Stimulated activated naive CD8-positive, alpha-beta T cell treated with anti-CD3 and anti-CD28 coated beads, Interleukin-15, Interleukin-2, amounts not matched to agents 100 ng/mL and 50 ng/mL, for 24 hours (primary cell): Measurements from ENCODE around the gene NBAS.

ENCODE experiments used
- H3K27ac Mint-ChIP-seq: one replicate; pipeline ENCODE4 v1.8.0; 2021; ENCODE audit warnings: mild to moderate bottlenecking, mixed read lengths
- H3K27me3 Mint-ChIP-seq: one replicate; pipeline ENCODE4 v1.8.0; 2021; ENCODE audit warnings: mixed read lengths
- H3K36me3 Mint-ChIP-seq: one replicate; pipeline ENCODE4 v1.8.0; 2021; ENCODE audit warnings: low read depth, mixed read lengths
- H3K4me1 Mint-ChIP-seq: one replicate; pipeline ENCODE4 v1.8.0; 2021; ENCODE audit warnings: low read depth, mixed read lengths
- H3K4me3 Mint-ChIP-seq: one replicate; pipeline ENCODE4 v1.8.0; 2021; ENCODE audit warnings: mild to moderate bottlenecking, mixed read lengths
- H3K9me3 Mint-ChIP-seq: one replicate; pipeline ENCODE4 v1.8.0; 2021; ENCODE audit warnings: mixed read lengths

Gene NBAS

GRCh38 chr2:15595936-15596335, 34.8 kb upstream of the NBAS start:
- Mint-ChIP-seq H3K4me3 (no peak overlapping the region), H3K36me3 (peaks cover 58% of the 10 kb centered on the region), H3K4me1 (peaks cover 29% of the 10 kb centered on the region), H3K27ac (no peak overlapping the region), H3K27me3 (no peaks in the 10 kb centered on the region), H3K9me3 (no peaks in the 10 kb centered on the region)

GRCh38 chr2:15595342-15595905, 34.3 kb upstream of the NBAS start:
- H3K36me3 Mint-ChIP-seq = peaks cover 53% of the 10 kb centered on the region
- H3K9me3 Mint-ChIP-seq = no peaks in the 10 kb centered on the region
- H3K27me3 Mint-ChIP-seq = no peaks in the 10 kb centered on the region
- H3K4me3 Mint-ChIP-seq = no peak overlapping the region
- peaks cover 30% of the 10 kb centered on the region for H3K4me1 Mint-ChIP-seq
- H3K27ac Mint-ChIP-seq = no peak overlapping the region

GRCh38 chr2:15594291-15595256, 33.4 kb upstream of the NBAS start:
- H3K4me3 Mint-ChIP-seq = no peak overlapping the region
- no peak overlapping the region for H3K27ac Mint-ChIP-seq
- H3K9me3 Mint-ChIP-seq = no peaks in the 10 kb centered on the region
- peaks cover 30% of the 10 kb centered on the region for H3K4me1 Mint-ChIP-seq
- no peaks in the 10 kb centered on the region for H3K27me3 Mint-ChIP-seq
- H3K36me3 Mint-ChIP-seq = peaks cover 49% of the 10 kb centered on the region

GRCh38 chr2:15593327-15593705, 32.2 kb upstream of the NBAS start:
- Mint-ChIP-seq H3K27ac (peak overlapping the region; percentile 96), H3K36me3 (peaks cover 42% of the 10 kb centered on the region), H3K9me3 (no peaks in the 10 kb centered on the region), H3K27me3 (no peaks in the 10 kb centered on the region), H3K4me1 (peaks cover 30% of the 10 kb centered on the region), H3K4me3 (peak overlapping the region; percentile 94)

GRCh38 chr2:15591692-15592463, 30.7 kb upstream of the NBAS start, which contains the start of gene DDX1:
TSS of gene DDX1 (plus strand) at chr2:15591868. CDS start at chr2:15591934, 66 bp downstream.
- no peaks in the 10 kb centered on the region for H3K9me3 Mint-ChIP-seq
- peaks cover 30% of the 10 kb centered on the region for H3K36me3 Mint-ChIP-seq
- H3K4me3 Mint-ChIP-seq = peak within 1 kb of the TSS; percentile 94
- H3K4me1 Mint-ChIP-seq = peaks cover 27% of the 10 kb centered on the region
- peak within 1 kb of the TSS; percentile 96 for H3K27ac Mint-ChIP-seq
- no peaks in the 10 kb centered on the region for H3K27me3 Mint-ChIP-seq

GRCh38 chr2:15591373-15591691, 30.2 kb upstream of the NBAS start:
- Mint-ChIP-seq H3K36me3 (peaks cover 25% of the 10 kb centered on the region), H3K4me1 (peaks cover 27% of the 10 kb centered on the region), H3K4me3 (peak overlapping the region; percentile 94), H3K27ac (peak overlapping the region; percentile 96), H3K9me3 (no peaks in the 10 kb centered on the region), H3K27me3 (no peaks in the 10 kb centered on the region)

GRCh38 chr2:15588329-15588919, 27.3 kb upstream of the NBAS start:
- H3K4me3 Mint-ChIP-seq = no peak overlapping the region
- H3K4me1 Mint-ChIP-seq = peaks cover 20% of the 10 kb centered on the region
- no peaks in the 10 kb centered on the region for H3K9me3 Mint-ChIP-seq
- H3K27ac Mint-ChIP-seq = no peak overlapping the region
- peaks cover 5% of the 10 kb centered on the region for H3K36me3 Mint-ChIP-seq
- H3K27me3 Mint-ChIP-seq = no peaks in the 10 kb centered on the region

- Mint-ChIP-seq H3K4me1 (peaks cover 5% of the 10 kb centered on the region), H3K4me3 (no peak overlapping the region), H3K27ac (no peak overlapping the region), H3K36me3 (no peaks in the 10 kb centered on the region), H3K27me3 (no peaks in the 10 kb centered on the region), H3K9me3 (no peaks in the 10 kb centered on the region)
Observed at GRCh38 chr2:15584767-15585469, 23.8 kb upstream of the NBAS start.

- Mint-ChIP-seq H3K9me3 (no peaks in the 10 kb centered on the region), H3K27ac (no peak overlapping the region), H3K27me3 (no peaks in the 10 kb centered on the region), H3K4me3 (no peak overlapping the region), H3K36me3 (no peaks in the 10 kb centered on the region), H3K4me1 (peaks cover 5% of the 10 kb centered on the region)
Observed at GRCh38 chr2:15584316-15584715, 23.2 kb upstream of the NBAS start.

- Mint-ChIP-seq H3K9me3 (no peaks in the 10 kb centered on the region), H3K4me1 (peaks cover 5% of the 10 kb centered on the region), H3K4me3 (no peak overlapping the region), H3K27ac (no peak overlapping the region), H3K27me3 (peaks cover 3% of the 10 kb centered on the region), H3K36me3 (no peaks in the 10 kb centered on the region)
Observed at GRCh38 chr2:15583826-15584225, 22.7 kb upstream of the NBAS start.

GRCh38 chr2:15582710-15583357, 21.7 kb upstream of the NBAS start:
- Mint-ChIP-seq H3K4me3 (no peak overlapping the region), H3K36me3 (no peaks in the 10 kb centered on the region), H3K27me3 (peaks cover 3% of the 10 kb centered on the region), H3K4me1 (peaks cover 5% of the 10 kb centered on the region), H3K9me3 (no peaks in the 10 kb centered on the region), H3K27ac (no peak overlapping the region)

GRCh38 chr2:15580451-15580850, 19.3 kb upstream of the NBAS start:
- Mint-ChIP-seq H3K27ac (no peak overlapping the region), H3K27me3 (peaks cover 3% of the 10 kb centered on the region), H3K4me3 (no peak overlapping the region), H3K9me3 (no peaks in the 10 kb centered on the region), H3K4me1 (peaks cover 4% of the 10 kb centered on the region), H3K36me3 (no peaks in the 10 kb centered on the region)

- Mint-ChIP-seq H3K27me3 (peaks cover 3% of the 10 kb centered on the region), H3K36me3 (no peaks in the 10 kb centered on the region), H3K4me1 (no peaks in the 10 kb centered on the region), H3K27ac (no peak overlapping the region), H3K9me3 (no peaks in the 10 kb centered on the region), H3K4me3 (no peak overlapping the region)
Observed at GRCh38 chr2:15579641-15580040, 18.5 kb upstream of the NBAS start.
